Measurements from ENCODE around the gene DYNC1I1.

DNA sequence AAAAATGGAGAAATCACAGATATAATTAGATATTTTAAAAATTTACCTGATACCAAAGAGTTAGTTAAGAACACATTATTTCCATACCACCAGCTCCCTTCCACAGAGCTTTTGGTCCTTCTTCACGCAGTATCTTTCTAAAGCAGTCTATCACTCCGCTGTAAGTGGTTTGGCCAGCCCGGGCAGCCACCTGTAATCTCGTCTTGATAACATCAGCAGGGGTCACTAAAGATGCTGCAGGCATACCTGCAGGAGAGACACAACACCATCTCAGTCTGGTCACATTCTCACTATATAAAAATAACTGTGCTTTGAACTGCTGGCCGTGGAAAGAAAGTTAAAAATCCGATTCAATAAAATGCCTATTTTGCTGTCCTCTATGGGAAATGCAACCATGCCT is 349.4 kb downstream of the DYNC1I1 start:
- TF ChIP-seq, protein P1, sequence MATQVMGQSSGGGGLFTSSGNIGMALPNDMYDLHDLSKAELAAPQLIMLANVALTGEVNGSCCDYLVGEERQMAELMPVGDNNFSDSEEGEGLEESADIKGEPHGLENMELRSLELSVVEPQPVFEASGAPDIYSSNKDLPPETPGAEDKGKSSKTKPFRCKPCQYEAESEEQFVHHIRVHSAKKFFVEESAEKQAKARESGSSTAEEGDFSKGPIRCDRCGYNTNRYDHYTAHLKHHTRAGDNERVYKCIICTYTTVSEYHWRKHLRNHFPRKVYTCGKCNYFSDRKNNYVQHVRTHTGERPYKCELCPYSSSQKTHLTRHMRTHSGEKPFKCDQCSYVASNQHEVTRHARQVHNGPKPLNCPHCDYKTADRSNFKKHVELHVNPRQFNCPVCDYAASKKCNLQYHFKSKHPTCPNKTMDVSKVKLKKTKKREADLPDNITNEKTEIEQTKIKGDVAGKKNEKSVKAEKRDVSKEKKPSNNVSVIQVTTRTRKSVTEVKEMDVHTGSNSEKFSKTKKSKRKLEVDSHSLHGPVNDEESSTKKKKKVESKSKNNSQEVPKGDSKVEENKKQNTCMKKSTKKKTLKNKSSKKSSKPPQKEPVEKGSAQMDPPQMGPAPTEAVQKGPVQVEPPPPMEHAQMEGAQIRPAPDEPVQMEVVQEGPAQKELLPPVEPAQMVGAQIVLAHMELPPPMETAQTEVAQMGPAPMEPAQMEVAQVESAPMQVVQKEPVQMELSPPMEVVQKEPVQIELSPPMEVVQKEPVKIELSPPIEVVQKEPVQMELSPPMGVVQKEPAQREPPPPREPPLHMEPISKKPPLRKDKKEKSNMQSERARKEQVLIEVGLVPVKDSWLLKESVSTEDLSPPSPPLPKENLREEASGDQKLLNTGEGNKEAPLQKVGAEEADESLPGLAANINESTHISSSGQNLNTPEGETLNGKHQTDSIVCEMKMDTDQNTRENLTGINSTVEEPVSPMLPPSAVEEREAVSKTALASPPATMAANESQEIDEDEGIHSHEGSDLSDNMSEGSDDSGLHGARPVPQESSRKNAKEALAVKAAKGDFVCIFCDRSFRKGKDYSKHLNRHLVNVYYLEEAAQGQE (IDR thresholded peaks at IDR 0.05; ENCODE audit: insufficient read depth in 1 of 2, low read depth in 2 of 2, low read length in 2 of 2), result no peak
- TF ChIP-seq POLR2AphosphoS5 (IDR thresholded peaks at IDR 0.05; ENCODE audit: low read depth, low read length) (no peak), TAF1 (IDR thresholded peaks at IDR 0.05; ENCODE audit: borderline replicate concordance, insufficient read depth, low read length) (no peak)
